Measurements from ENCODE around the gene LRRC8A. TPM values are rescaled to one million over a fixed set of nuclear protein-coding genes. Genes with fewer than 3 reads are reported as not detected.

LRRC8A gene
- total RNA-seq, 4 donors from 2014 or later: 77.3 to 127 (median 108) TPM

GRCh38 chr9:128909859-128910258, 27.9 kb downstream of the LRRC8A start:
- TF ChIP-seq POLR2AphosphoS5 (IDR thresholded peaks at IDR 0.05) (no peak), POLR2A (IDR thresholded peaks at IDR 0.05) (no peak), EP300 (IDR thresholded peaks at IDR 0.05) (no peak), CTCF (IDR thresholded peaks at IDR 0.05) (no peak)
- no peaks in the 10 kb centered on the region for H3K9me3 ChIP-seq
- 94% methylated on average over 3 of the region's 4 CpGs for WGBS
- H3K27me3 ChIP-seq: no peaks in the 10 kb centered on the region
- H3K4me1 ChIP-seq: peaks cover 60% of the 10 kb centered on the region
- H3K36me3 ChIP-seq: peaks cover 40% of the 10 kb centered on the region
- DNase-seq (ENCODE audit: low spot score in 2 of 2): no peak
- H3K27ac ChIP-seq: peak overlapping the region; percentile 5
- no peak overlapping the region for H3K4me3 ChIP-seq

- WGBS: 92% methylated on average over 6 of the region's 6 CpGs
- Histone ChIP-seq H3K36me3 (peaks cover 44% of the 10 kb centered on the region), H3K27me3 (no peaks in the 10 kb centered on the region), H3K4me3 (no peak overlapping the region), H3K4me1 (peaks cover 65% of the 10 kb centered on the region), H3K9me3 (no peaks in the 10 kb centered on the region), H3K27ac (peak overlapping the region; percentile 79)
- TF ChIP-seq POLR2AphosphoS5 (IDR thresholded peaks at IDR 0.05) (no peak), EP300 (IDR thresholded peaks at IDR 0.05) (no peak), CTCF (IDR thresholded peaks at IDR 0.05) (no peak), POLR2A (IDR thresholded peaks at IDR 0.05) (no peak)
- DNase-seq (ENCODE audit: low spot score in 2 of 2): no peak
These were observed 29.0 kb downstream of the LRRC8A start for GRCh38 chr9:128910906-128911305.

- H3K4me1 ChIP-seq: peaks cover 71% of the 10 kb centered on the region
- TF ChIP-seq POLR2A (IDR thresholded peaks at IDR 0.05) (no peak), CTCF (IDR thresholded peaks at IDR 0.05) (no peak), POLR2AphosphoS5 (IDR thresholded peaks at IDR 0.05) (no peak), EP300 (IDR thresholded peaks at IDR 0.05) (no peak)
- DNase-seq (ENCODE audit: low spot score in 2 of 2): no peak
- WGBS: 17% methylated on average over 5 of the region's 8 CpGs
- H3K36me3 ChIP-seq: peaks cover 51% of the 10 kb centered on the region
- H3K27me3 ChIP-seq: no peaks in the 10 kb centered on the region
- H3K4me3 ChIP-seq: no peak overlapping the region
- H3K27ac ChIP-seq: peak overlapping the region; percentile 79
- H3K9me3 ChIP-seq: no peaks in the 10 kb centered on the region
These were observed 29.6 kb downstream of the LRRC8A start for GRCh38 chr9:128911529-128912035.

GRCh38 chr9:128912270-128912853, 30.4 kb downstream of the LRRC8A start:
- 64% methylated on average over 15 of the region's 15 CpGs for WGBS
- H3K27me3 ChIP-seq: no peaks in the 10 kb centered on the region
- peaks cover 79% of the 10 kb centered on the region for H3K4me1 ChIP-seq
- peak overlapping the region; percentile 79 for H3K27ac ChIP-seq
- no peaks in the 10 kb centered on the region for H3K9me3 ChIP-seq
- no peak overlapping the region for H3K4me3 ChIP-seq
- DNase-seq (ENCODE audit: low spot score in 2 of 2): no peak
- TF ChIP-seq POLR2AphosphoS5 (IDR thresholded peaks at IDR 0.05): no peak
- TF ChIP-seq EP300 (IDR thresholded peaks at IDR 0.05): no peak
- peaks cover 46% of the 10 kb centered on the region for H3K36me3 ChIP-seq

GRCh38 chr9:128913048-128913900, 31.3 kb downstream of the LRRC8A start:
- H3K9me3 ChIP-seq: no peaks in the 10 kb centered on the region
- TF ChIP-seq CTCF (IDR thresholded peaks at IDR 0.05) (no peak), POLR2A (IDR thresholded peaks at IDR 0.05) (no peak), POLR2AphosphoS5 (IDR thresholded peaks at IDR 0.05) (no peak), EP300 (IDR thresholded peaks at IDR 0.05) (no peak)
- H3K4me3 ChIP-seq: no peak overlapping the region
- H3K27me3 ChIP-seq: no peaks in the 10 kb centered on the region
- DNase-seq (ENCODE audit: low spot score in 2 of 2): no peak
- peaks cover 43% of the 10 kb centered on the region for H3K36me3 ChIP-seq
- 57% methylated on average over 15 of the region's 15 CpGs for WGBS
- H3K27ac ChIP-seq: peak overlapping the region; percentile 79
- peaks cover 85% of the 10 kb centered on the region for H3K4me1 ChIP-seq
